8988T (cell line): Measurements from ENCODE around the gene HTD2.

Experiments used
- DNase-seq: peaks from one replicate; pipeline ENCODE4 v3.0.0; 2011

Gene HTD2

DNA sequence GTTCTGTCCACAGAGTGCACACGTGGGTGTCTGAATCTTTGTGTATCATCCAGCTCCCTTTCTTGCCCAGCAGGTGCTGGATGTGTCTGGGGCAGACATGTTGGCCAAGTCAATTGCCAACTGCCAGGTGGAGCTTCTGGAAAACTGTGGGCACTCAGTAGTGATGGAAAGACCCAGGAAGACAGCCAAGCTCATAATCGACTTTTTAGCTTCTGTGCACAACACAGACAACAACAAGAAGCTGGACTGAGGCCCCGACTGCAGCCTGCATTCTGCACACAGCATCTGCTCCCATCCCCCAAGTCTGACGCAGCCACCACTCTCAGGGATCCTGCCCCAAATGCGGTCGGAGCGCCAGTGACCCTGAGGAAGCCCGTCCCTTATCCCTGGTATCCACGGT is 12.8 kb upstream of the HTD2 start:
- DNase-seq, result no peak

DNA sequence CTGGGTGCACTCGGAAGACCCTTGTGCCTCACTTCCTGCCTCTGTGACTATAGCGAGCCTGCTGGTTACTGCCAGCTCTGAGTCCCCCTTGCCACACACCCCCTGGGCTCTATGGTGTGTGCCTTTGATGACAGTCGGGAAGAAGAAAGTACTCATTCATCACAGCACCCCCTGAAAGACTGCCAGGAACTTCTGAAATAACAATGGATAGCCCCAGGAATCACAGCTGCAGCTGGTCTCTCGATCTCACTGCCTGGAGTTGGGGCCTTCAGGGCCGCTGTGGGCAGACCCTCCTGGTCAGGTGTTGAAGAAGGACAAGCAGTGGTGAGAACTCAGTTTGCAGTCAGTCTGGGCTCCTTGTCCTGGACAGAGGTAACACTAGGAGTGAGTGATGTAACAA is 10.1 kb upstream of the HTD2 start:
- no peak for DNase-seq

DNA sequence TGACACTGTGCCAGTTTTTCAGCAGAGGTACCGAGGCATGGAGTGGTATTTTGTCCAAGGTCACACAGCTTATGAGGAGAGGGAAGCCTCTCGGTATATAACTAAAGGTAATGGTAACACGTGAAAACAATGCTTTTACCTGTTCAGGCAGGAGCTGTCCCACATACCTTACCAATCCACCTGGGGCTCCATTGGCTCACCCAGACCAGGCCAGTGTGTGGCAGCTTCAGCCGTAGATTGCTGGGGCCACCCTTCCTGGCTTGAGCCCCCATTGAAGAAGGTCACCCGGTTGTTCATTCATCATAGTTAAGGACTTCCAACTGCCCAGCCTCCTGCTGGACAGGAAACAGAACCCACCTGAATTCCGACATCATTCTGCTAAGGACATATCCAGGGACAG is 9.5 kb upstream of the HTD2 start:
- no peak for DNase-seq

DNA sequence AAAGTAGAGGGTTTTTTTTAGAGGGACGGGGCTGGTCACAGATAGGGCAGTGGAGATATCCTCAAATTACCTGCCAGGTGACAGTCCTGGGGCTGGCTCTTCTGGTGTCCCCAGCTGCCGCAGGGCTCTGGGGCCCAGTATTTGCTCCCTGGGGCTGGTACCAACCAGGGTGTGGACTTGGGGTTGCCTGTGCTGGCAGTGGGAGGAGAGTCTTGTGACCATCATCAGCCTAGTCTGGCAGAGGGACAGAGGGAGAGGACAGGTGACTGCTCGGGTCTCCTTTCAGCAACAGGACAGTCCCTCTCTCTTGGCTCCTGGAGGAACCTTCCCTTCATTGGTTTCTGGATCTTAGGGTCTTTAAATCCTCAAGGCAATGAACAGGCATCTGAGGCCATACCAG is 8.1 kb upstream of the HTD2 start:
- no peak for DNase-seq

DNA sequence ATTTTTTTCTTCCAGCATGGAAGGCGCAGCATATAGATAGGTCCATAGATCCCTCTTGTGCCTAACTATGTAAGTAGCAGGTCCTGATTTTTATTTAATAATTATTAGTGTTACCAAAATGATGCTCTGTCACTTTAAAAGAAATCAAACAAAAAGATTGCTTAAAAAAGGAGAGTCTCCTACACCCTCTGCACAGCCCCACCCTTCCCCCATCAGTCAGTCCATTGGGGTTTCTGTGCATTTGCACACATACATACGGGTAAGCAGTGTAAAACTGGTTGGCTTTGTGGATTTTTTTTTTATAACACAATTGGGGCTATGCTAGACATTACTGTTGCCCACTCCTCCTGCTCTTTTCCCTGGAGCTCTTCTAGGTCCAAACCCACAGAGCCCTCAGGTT is 7.2 kb upstream of the HTD2 start:
- DNase-seq, result no peak

DNA sequence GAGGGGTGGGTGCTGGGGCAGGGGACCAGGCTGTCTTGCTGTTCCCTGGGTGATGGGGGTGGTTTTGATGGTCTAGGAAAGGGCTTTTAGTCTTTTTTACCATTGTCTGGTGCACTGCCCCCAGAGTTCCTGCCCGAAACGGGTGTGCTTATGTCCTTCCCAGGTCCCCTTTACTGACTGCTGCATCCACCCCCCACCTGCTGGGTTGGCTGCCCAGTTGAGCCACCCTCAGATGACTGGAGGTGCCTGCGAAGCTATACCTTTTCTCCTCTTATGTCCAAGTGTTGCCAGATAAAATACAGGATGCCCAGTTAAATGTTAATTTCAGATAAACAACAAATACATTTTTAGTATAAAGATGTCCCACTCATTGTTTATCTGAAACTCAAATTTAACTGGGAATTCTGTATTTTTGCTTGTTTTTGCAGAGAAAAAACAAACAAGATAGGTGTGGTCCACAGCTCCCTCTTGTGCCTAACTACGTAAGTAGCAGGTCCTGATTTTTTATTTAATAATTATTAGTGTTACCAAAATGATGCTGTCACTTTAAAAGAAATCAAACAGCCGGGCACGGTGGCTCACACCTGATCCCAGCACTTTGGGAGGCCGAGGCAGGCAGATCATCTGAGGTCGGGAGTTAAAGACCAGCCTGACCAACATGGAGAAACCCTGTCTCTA is 6.3 kb upstream of the HTD2 start:
- no peak for DNase-seq

DNA sequence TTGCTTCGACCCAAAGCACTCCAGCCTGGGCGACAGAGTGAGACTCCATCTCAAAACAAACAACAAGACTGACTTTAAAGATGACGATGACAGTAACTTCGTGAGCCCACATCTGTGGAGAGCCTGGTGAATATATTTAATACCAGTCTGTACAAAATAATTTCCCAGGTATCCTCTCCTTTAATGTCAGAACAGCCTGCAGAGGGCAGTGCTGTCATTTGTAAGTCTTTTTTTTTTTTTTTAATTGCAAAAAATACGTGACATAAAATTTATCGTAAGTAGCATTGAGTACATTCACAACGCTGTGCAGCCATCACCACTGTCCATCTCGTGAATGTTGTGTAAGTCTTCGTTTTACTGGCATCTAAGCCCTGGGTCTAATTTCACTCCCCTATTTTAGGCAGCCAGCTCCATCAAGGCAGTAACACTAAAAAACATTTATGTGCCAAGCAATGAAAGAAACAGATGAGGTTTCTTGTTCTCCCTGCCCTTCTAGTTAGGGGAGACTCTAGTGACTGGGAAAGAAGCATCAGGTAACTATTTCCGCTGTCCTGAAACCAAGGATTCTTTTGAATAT is 1.4 kb downstream of the HTD2 start:
- DNase-seq, result no peak

DNA sequence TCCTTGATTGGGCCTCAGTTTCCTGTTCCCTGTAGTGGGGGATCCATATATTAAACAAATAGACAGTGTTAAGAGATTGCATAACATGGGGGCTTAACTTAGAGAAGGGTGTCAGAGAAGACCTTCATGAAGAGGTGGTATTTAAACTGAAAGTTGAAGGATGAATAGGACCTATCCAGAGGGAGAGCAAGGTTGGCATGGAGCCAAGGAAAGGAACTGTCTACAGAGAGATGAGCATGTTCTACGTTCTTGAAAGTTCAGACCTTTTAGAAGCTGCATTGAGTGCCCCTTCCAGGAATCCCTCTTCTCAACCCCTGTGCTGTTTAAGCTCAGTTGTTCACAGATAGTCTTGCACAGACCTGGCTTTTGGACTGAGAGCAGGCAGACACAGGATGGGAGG is 2.4 kb downstream of the HTD2 start:
- no peak for DNase-seq

DNA sequence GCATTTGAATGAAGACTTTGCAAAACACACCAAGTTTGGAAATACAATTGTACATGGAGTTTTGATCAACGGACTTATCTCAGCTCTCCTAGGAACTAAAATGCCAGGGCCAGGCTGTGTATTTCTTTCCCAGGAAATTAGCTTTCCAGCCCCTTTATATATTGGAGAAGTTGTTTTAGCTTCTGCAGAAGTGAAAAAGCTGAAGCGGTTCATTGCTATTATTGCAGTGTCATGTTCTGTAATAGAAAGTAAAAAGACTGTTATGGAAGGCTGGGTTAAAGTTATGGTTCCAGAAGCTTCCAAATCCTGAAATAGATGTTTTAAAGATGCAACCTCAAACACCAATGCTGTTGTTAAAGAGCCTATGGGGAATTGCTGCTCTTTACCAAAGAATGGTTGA is 11.5 kb downstream of the HTD2 start:
- no peak for DNase-seq

DNA sequence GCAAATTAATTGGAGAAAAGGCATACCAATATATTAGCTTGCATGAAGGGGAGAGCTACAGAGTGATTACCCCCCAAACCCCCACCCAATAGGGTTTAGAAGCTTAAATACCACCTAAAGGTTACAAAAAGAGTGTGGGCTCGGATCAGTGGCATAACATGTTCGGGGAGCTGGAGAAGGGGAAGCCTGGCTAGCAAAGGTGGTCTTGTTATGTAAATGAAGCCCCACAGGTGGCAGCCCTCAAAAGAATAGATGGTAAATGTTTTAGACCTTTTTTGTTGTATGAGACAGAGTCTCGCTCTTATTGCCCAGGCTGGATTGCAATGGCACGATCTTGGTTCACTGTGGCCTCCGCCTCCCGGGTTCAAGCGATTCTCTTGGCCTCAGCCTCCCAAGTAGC is 15.5 kb downstream of the HTD2 start:
- DNase-seq, result no peak

DNA sequence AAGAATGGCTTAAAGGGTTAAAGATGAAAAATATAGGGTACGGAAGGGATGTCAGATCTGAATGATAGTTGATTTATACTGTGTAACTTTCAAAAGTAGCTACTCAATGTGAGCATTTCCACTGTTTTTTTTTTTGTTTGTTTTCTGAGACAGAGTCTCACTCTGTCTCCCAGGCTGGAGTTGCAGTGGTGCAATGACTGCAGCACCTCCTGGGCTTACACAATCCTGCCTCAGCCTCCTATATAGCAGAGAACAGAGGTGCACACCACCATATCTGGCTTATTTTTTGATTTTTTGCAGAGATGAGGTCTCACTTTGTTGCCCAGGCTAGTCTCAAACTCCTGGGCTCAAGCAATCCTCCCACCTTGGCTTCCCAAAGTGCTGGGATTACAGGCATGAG is 16.5 kb downstream of the HTD2 start:
- DNase-seq, result no peak

DNA sequence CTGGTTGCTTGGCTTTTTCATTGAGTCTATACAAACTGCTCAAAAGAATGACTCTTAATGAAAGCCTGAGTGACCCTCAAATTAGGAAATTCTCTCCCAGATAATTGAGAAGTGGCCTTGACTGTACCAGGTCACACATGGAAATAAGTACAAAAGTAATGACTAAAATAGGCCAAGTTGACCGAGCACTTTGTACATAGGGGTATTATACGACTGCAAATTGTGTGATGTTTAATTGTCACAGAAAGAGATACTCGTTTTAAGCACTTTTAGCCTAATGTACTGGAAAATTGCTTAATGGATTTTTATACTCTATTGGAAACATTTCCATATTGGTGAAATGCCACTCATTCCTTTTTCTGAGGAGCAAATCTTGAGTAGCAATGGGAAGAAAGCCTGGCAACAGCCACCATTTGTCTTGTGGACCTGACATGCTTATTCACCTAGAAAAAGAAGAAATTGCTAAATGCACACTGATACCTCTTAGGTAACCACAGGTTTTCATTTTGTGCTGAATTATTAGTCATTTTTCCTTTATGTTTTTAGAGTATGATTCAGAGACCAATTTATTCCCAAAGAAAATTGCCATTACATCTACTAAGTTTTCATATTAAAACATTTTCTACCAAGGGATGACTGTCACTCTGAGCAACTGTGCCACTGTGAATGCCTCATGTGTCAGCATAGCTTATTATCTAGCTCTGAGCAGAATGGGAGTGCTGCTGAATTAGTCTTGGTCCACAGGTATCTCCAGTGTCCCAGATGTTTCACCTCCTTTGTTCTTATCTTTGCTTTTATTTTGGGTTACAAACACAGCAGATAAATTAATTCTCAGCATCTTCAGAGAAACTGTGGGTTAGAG is 17.4 kb downstream of the HTD2 start:
- no peak for DNase-seq

DNA sequence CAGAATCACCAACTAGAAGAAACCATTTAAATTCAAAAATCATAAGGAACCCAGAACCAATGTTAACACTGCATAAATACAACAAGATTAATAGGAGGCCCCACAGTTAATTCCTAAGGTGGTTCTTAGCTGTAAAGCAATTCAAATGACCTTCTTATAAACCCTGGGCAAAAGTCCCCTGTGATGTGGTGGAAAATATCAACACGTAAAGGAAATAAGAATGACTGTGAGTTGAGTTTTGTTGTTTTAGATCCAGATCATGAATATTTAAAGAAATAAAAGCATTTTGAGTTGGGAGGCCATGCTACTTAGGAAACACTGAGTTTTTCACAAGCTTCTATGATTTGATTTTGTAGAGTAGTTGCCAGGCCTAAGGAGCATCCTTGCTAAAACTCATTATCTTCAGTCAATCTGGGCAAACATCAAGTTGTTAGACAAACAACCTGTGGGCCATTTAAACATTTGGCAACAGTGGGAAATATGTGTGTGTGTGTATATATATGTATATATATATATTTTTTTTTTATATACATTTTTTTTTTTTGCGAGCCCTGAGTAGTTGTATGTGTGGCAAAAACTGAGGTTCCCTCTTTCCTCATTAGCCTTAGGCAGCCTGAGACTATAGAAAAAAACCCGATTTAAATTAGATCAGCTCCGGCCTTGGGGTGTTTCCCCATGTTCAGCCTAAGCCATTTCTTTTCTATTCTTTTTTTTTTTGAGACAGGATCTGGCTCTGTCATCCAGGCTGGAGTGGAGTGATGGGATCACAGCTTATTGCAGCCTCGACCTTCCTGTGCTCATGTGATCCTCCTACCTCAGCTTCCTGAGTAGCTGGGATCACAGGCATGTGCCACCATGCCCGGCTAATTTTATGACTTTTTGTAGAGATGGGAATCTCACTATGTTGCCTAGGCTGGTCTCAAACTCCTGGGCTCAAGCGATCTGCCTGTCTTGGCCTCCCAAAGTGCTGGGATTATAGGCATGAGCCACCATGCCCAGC is 18.4 kb downstream of the HTD2 start:
- no peak for DNase-seq

DNA sequence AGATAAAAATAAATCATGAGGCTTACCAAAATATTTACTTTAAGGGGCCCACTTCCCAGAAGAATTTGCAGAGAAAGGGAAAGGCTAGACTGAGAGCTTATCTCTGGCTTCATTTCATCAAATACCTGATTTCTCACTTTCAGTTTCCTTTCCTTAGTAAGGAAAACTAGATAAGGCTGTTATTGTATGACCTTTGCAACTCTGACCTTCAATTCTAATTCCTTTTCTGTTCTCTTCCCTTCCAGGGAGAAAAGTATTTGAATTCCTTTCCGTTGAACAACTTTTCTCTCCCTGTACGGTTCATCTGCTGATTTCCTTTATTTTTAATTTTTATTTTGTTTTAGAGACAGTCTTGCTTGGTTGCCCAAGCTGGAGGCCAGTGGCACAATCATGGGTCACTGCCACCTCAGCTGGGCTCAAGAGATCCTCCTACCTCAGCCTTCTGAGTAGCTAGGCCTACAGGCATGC is 19.2 kb downstream of the HTD2 start:
- no peak for DNase-seq

DNA sequence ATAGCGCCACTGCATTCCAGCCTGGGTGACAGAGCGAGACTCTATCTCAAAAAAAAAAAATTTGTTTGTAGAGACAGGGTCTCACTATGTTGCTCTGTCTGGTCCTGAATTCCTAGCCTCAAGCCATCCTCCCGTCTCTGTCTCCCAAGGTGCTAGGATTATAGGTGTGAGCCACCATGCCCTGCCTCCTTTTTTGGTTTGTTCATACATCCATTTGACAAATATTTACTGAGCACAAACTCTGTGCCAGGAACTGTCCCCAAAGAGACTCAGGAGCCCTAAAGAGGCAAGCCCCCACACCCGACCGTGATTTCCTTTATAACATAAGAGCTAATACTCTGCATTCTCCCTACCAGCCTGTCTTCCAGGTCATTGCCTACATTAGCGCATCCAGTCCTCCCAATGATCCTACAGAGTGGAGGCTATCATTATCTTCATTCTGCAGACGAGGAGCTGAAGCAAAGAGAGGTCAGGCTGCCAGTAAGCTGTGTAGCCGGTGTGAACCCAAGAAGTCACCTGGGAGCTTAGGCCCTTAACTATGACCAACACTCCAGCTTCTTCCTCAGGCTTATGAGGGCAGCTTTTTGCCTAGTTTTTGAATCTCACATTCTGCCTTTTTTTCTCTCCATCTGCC is 20.1 kb downstream of the HTD2 start:
- DNase-seq, result no peak

DNA sequence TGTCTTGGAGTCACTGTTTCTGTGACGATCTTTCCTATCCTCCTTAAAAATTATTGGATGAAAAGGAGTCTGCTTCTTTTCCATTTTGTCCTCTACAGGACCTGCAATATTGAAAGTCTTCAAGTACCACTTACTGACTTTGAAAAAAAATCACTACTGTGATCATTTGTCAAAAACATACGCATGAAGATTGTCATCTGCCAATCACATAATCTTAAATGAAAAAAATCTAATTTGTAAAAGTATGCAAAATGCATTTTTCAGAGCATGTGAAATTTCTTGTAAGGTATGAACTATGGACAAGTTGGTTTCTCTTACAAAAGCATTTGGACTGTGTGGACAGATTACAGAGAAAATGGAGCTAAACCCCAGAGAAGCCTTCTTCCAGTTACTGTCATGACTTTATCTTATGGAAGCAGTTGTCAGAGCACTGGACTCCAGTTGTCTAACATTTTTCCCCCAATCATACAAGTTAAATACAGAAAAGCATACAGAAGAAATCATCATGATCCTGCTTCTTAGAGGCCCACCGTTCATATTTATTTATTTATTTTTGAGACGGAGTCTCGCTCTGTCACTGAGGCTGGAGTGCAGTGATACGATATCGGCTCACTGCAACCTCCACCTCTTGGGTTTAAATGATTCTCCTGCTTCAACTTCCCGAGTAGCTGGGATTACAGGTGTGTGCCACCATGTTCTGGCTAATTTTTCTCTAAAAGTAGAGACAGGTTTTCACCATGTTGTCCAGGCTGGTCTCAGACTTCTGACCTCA is 23.0 kb downstream of the HTD2 start:
- no peak for DNase-seq

DNA sequence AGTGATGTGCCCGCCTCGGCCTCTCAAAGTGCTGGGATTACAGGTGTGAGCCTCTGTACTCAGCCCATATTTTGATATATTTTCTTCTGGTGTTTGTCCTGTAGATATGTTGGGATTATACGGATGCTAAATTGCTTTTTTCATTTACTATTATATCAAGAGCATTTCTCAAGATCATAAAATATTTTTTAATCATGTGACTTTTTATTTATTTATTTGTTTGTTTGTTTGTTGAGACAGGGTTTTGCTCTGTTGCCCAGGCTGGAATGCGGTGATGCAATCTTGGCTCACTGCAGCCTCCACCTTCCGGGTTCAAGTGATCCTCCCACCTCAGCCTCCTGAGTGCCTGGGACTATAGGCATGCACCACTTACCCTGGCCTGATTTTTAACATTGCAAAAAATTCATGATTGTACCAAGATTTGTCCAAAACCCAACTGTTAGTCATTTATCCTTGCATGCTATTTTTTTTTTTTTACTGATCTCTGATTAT is 23.6 kb downstream of the HTD2 start:
- DNase-seq, result no peak

DNA sequence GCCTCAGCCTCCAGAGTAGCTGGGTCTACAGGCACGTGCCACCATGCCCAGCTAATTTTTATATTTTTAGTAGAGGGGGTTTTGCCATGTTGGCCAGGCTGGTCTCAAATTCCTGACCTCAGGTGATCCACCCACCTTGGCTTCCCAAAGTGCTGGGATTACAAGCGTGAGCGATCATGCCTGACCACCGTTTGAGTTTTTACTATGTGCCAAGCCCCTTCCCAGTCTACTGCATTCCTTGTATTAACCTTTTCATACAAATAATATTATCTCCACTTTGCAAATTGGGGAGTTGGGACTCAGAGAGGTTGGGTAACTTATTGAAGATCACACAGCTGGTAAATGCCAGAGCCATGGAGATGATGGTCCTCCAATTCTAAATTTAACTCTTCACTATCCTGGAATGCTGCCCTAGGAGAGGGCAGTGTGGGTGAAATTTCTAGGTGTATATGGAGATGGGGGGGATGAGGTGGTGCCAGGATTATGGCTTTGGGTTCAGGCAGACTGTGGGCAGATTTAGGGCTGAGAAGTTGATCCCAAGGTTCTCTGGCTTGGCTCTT is 25.4 kb downstream of the HTD2 start:
- no peak for DNase-seq

DNA sequence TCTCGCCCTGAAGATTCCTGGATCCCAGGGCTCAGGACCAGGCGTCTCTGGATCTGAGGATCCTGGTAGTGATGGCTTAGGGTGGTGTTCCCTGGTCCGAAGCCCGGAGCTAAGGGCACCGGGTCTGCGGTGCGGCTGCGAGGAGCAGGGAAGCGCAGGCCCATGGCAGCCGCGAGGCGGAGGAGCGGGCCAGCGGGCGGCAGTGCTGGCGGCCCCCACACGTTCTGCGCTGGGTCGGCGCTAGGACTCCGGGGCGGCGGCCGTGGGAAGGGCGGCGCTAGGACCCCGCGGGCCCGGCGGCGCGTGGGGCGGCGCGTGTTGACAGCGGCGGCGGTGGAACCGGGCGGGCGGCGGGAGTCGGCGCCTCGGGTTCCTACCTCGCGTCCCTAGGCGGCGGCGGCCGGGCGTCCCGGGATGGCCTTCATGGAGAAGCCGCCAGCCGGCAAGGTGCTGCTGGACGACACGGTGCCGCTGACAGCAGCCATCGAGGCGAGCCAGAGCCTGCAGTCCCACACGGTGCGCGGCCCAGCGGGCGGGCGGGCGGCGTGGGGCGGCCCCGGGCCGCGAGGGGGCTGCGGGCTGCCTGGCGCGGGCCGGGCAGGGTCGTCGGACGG is 26.4 kb downstream of the HTD2 start, which contains the start of gene PXK:
Gene PXK (plus strand): TSS at position 318 of the 614 bp plus-strand sequence. CDS start 97 bp downstream, at position 415.
- DNase-seq, result peak; percentile 81
